NB4 (cell line): ENCODE results near the gene BNC2.
"Not testable (repeated sequence)": the region's sequence is repeated elsewhere in the genome, so short reads cannot be mapped to it uniquely, and the experiment has no call there.

Source experiments
- DNase-seq: peaks from one replicate; pipeline ENCODE4 v3.0.0; 2010; ENCODE audit warnings: low read depth
- H3K4me3 ChIP-seq: one replicate; pipeline ENCODE4 v1.5.1; 2011; ENCODE audit warnings: mild to moderate bottlenecking, low read depth, low read length, moderate library complexity
- MYC ChIP-seq: IDR thresholded peaks from 2 replicates; pipeline ENCODE4 v1.6.1; 2011; ENCODE audit warnings: low read depth, low read length
- POLR2A ChIP-seq: IDR thresholded peaks from 2 replicates; pipeline ENCODE4 v1.6.1; 2011; ENCODE audit warnings: mild to moderate bottlenecking; ENCODE audit not compliant: insufficient read length; ENCODE audit errors: extremely low read depth
- TF ChIP-seq, protein P1 (sequence below): IDR thresholded peaks from 2 replicates; pipeline ENCODE4 v1.6.1; 2011; ENCODE audit warnings: low read depth, low read length
- TF ChIP-seq, protein P2 (sequence below): IDR thresholded peaks from one replicate; pipeline ENCODE4 v1.5.1; 2012; ENCODE audit warnings: low read depth, low read length

BNC2 gene

GRCh38 chr9:16484744-16485143 lies 385.7 kb downstream of the BNC2 start:
- TF ChIP-seq POLR2A: no peak
- TF ChIP-seq, protein P1, sequence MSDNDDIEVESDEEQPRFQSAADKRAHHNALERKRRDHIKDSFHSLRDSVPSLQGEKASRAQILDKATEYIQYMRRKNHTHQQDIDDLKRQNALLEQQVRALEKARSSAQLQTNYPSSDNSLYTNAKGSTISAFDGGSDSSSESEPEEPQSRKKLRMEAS: no peak
- TF ChIP-seq, protein P2, sequence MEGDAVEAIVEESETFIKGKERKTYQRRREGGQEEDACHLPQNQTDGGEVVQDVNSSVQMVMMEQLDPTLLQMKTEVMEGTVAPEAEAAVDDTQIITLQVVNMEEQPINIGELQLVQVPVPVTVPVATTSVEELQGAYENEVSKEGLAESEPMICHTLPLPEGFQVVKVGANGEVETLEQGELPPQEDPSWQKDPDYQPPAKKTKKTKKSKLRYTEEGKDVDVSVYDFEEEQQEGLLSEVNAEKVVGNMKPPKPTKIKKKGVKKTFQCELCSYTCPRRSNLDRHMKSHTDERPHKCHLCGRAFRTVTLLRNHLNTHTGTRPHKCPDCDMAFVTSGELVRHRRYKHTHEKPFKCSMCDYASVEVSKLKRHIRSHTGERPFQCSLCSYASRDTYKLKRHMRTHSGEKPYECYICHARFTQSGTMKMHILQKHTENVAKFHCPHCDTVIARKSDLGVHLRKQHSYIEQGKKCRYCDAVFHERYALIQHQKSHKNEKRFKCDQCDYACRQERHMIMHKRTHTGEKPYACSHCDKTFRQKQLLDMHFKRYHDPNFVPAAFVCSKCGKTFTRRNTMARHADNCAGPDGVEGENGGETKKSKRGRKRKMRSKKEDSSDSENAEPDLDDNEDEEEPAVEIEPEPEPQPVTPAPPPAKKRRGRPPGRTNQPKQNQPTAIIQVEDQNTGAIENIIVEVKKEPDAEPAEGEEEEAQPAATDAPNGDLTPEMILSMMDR: no peak
- TF ChIP-seq MYC: no peak
- no peak for DNase-seq
- H3K4me3 ChIP-seq: no peak overlapping the region

DNA sequence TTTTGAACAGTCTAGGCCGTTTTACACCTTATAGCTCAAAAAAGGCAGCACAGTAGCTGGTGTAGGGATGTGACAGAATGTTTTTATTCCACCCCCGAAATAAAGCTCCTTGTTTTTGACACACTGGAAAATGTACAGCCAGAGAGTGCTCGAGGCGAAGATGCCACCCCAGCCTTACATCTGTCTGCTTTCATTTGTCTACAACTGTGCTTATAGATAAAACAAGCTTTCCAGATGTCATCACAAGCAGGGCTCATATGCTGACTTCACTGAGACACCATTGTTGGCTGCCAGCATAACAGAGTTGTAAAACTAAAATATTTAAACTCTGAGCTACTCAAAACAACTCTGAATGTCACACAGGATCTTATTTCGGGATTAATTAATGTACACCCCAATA lies 386.3 kb downstream of the BNC2 start:
- no peak overlapping the region for H3K4me3 ChIP-seq
- no peak for DNase-seq
- TF ChIP-seq, protein P1: no peak
- TF ChIP-seq MYC: no peak
- no peak for TF ChIP-seq POLR2A
- TF ChIP-seq, protein P2: no peak

DNA sequence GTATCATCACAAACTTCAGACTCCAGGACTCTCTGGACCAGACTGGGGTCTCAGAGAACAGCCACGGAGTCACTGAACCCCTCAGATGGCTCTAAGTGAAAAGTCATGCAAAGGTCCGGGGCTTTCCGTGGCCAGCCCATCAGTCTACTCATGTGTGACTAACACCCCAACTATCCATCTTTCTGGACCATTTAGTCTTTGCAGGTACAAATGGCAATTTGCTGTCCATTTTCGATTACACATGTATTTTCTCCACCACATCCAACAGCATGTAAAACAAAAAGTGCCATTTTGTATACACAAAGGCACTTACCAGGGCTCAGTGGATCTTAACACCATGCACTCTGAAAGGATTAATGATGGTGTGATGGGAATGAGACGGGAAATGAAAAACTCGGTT lies 387.7 kb downstream of the BNC2 start:
- TF ChIP-seq POLR2A: no peak
- TF ChIP-seq MYC: no peak
- TF ChIP-seq, protein P1: no peak
- TF ChIP-seq, protein P2: no peak
- H3K4me3 ChIP-seq: no peak overlapping the region
- no peak for DNase-seq

DNA sequence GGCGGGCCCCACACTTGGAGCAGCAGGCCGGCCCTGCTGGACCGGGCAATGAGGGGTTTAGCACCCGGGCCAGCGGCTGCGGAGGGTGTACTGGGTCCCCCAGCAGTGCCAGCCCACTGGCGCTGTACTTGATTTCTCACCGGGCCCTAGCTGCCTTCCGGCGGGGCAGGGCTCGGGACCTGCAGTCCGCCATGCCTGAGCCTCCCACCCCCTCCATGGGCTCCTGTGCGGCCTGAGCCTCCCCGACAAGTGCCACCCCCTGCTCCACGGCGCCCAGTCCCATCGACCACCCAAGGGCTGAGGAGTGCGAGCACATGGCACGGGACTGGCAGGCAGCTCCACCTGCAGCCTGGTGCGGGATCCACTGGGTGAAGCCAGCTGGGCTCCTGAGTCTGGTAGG lies 389.9 kb downstream of the BNC2 start:
- not testable (repeated sequence) for H3K4me3 ChIP-seq, DNase-seq

DNA sequence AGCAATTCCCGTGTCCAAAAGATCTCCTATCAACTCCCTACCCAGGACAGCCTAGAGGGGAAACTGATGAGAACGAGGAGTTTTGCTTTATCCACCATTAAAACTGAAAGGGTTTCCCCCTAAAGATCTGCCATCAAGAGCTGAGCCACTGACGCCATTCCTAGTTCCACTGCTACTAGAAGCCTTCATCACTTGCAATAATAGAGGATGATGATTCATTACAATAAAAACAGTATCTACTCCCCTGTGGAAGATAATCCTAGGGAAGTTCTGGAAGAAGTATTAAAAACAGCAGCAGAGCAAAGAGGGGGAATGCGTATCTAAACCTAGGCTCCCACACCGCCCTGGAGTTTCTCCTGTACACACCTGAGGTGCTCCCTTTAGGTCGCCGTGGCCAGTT lies 394.5 kb downstream of the BNC2 start:
- DNase-seq: no peak
- H3K4me3 ChIP-seq: no peak overlapping the region
- TF ChIP-seq, protein P1: no peak
- TF ChIP-seq, protein P2: no peak
- TF ChIP-seq MYC: no peak
- no peak for TF ChIP-seq POLR2A

- DNase-seq: no peak
- no peak overlapping the region for H3K4me3 ChIP-seq
- TF ChIP-seq, protein P1: no peak
- TF ChIP-seq POLR2A (no peak), MYC (no peak)
- TF ChIP-seq, protein P2: no peak
Measured at GRCh38 chr9:16475257-16475656, 395.2 kb downstream of the BNC2 start.
